Neural crest cell (in vitro differentiated cells): ENCODE results near the gene ANKRD10. TPM values are rescaled to one million over a fixed set of nuclear protein-coding genes. Genes with fewer than 3 reads are reported as not detected.

ENCODE experiments used
- DNase-seq: peaks from one replicate; pipeline ENCODE4 v3.0.0; 2021; ENCODE audit warnings: low read depth, mixed read lengths, low spot score
- H3K27ac Mint-ChIP-seq: one replicate; pipeline ENCODE4 v1.8.0; 2021; ENCODE audit warnings: mild to moderate bottlenecking, mixed read lengths; ENCODE audit not compliant: unreplicated experiment
- H3K27me3 Mint-ChIP-seq: 2 replicates; pipeline ENCODE4 v1.8.0; 2021; ENCODE audit warnings: low read depth, mild to moderate bottlenecking, mixed read lengths
- H3K36me3 Mint-ChIP-seq: 2 replicates; pipeline ENCODE4 v1.8.0; 2021; ENCODE audit warnings: low read depth, mild to moderate bottlenecking, mixed read lengths
- H3K4me1 Mint-ChIP-seq: 2 replicates; pipeline ENCODE4 v1.8.0; 2021; ENCODE audit warnings: mixed read lengths
- H3K4me3 Mint-ChIP-seq: one replicate; pipeline ENCODE4 v1.8.0; 2021; ENCODE audit warnings: mild to moderate bottlenecking, mixed read lengths
- H3K9me3 Mint-ChIP-seq: 2 replicates; pipeline ENCODE4 v1.8.0; 2021; ENCODE audit warnings: mixed read lengths
- CTCF ChIP-seq: fragments of 200-600 bp; sonication (generic); conservative IDR thresholded peaks from 2 replicates; pipeline ENCODE4 v1.5.0; 2021; ENCODE audit warnings: antibody characterized with exemption, mild to moderate bottlenecking
- total RNA-seq: library from RNA; stranded (reverse); gene quantifications from 2 replicates; pipeline ENCODE4 v1.2.1, GENCODE V29; 2021

ANKRD10 gene
- total RNA-seq, 1 donor from 2014 or later, result 204 TPM

- TF ChIP-seq CTCF, result no peak
- Mint-ChIP-seq H3K4me3 (no peak overlapping the region), H3K36me3 (no peaks in the 10 kb centered on the region), H3K27ac (no peak overlapping the region), H3K4me1 (peaks cover 33% of the 10 kb centered on the region), H3K27me3 (no peaks in the 10 kb centered on the region), H3K9me3 (peaks cover 3% of the 10 kb centered on the region)
- DNase-seq, result no peak
These were observed 64.0 kb downstream of the ANKRD10 start for GRCh38 chr13:110850840-110851239.

- DNase-seq, result no peak
- no peak overlapping the region for H3K4me3 Mint-ChIP-seq
- no peaks in the 10 kb centered on the region for H3K36me3 Mint-ChIP-seq
- TF ChIP-seq CTCF, result no peak
- no peak overlapping the region for H3K27ac Mint-ChIP-seq
- H3K4me1 Mint-ChIP-seq, result peaks cover 33% of the 10 kb centered on the region
- peaks cover 3% of the 10 kb centered on the region for H3K9me3 Mint-ChIP-seq
- H3K27me3 Mint-ChIP-seq, result no peaks in the 10 kb centered on the region
These were observed 64.9 kb downstream of the ANKRD10 start for GRCh38 chr13:110850006-110850405.

DNA sequence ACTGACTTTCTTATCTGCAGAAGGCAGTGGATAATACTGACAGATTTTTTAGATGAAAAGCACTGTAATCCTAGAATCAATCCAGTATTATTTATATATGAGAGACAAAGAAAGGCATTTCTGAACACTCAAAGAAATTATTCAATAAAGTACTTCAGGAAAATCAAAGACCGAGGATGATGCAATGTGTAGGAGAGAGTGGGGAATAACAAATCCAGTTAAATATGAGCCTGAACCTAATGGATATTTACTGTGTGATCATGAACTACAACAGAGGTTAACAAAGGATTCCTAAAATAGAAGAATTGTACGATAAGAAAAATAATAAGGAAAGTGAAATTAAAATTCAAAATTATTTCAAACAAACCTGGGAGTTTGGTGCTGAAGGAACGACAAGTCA lies 69.3 kb downstream of the ANKRD10 start:
- no peak for TF ChIP-seq CTCF
- Mint-ChIP-seq H3K4me1 (peaks cover 11% of the 10 kb centered on the region), H3K4me3 (no peak overlapping the region), H3K36me3 (peaks cover 8% of the 10 kb centered on the region), H3K27ac (no peak overlapping the region), H3K9me3 (peaks cover 13% of the 10 kb centered on the region), H3K27me3 (peaks cover 2% of the 10 kb centered on the region)
- DNase-seq, result no peak

DNA sequence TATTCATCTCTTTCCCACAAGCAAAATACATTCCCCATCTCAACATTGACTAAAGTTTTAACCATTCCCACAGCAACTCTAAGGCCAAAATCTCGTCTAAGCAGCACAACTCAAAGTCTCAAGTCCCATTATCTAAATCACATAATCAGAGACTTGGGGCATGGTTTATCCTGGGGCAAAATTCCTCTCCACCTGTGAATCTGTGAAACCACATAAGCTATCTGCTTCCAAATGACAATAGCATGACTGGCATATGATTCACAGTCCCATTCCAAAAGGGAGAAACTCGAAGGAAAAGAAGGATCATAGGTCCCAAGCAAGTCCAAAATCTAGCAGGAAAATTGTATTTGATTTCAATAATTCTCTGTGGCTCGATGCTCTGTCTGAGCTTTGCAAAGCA lies 73.0 kb downstream of the ANKRD10 start:
- no peak for DNase-seq
- H3K27ac Mint-ChIP-seq, result no peak overlapping the region
- TF ChIP-seq CTCF, result no peak
- H3K4me1 Mint-ChIP-seq, result no peaks in the 10 kb centered on the region
- no peak overlapping the region for H3K4me3 Mint-ChIP-seq
- peaks cover 10% of the 10 kb centered on the region for H3K9me3 Mint-ChIP-seq
- peaks cover 2% of the 10 kb centered on the region for H3K27me3 Mint-ChIP-seq
- peaks cover 8% of the 10 kb centered on the region for H3K36me3 Mint-ChIP-seq

DNA sequence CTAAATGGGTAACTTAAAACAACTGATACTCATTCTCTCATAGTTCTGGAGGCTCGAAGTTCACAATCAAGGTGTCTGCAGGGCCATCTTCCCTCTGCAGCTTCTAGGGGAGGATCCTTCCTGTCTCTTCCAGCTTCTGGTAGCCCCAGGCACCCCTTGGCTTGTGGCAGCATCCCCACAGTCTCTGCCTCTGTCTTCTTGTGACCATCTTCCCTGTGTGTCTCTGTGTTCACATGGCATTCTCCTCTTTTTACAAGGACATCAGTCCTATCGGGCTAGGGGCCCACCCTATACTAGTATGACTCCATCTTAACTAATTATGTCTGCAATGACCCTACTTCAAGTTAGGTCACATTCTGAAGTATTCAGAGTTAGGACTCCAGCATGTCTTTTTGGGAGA lies 73.5 kb downstream of the ANKRD10 start:
- H3K36me3 Mint-ChIP-seq, result peaks cover 8% of the 10 kb centered on the region
- DNase-seq, result no peak
- H3K27me3 Mint-ChIP-seq, result peaks cover 2% of the 10 kb centered on the region
- no peak overlapping the region for H3K4me3 Mint-ChIP-seq
- H3K27ac Mint-ChIP-seq, result no peak overlapping the region
- H3K9me3 Mint-ChIP-seq, result peaks cover 10% of the 10 kb centered on the region
- no peaks in the 10 kb centered on the region for H3K4me1 Mint-ChIP-seq
- TF ChIP-seq CTCF, result no peak
